Activated CD8-positive, alpha-beta memory T cell treated with anti-CD3 and anti-CD28 coated beads, Interleukin-2, amount 50 U/mL, for 24 hours (primary cell): ENCODE results near the gene RFX8.
A peak's percentile ranks its signal among the peaks of the same experiment; 100 is the strongest.
"Not testable (repeated sequence)": the region's sequence is repeated elsewhere in the genome, so short reads cannot be mapped to it uniquely, and the experiment has no call there.

ENCODE experiments used
- DNase-seq: peaks from one replicate; pipeline ENCODE4 v3.0.0-alpha.2; 2020; ENCODE audit errors: extremely low read depth

The RFX8 gene

DNA sequence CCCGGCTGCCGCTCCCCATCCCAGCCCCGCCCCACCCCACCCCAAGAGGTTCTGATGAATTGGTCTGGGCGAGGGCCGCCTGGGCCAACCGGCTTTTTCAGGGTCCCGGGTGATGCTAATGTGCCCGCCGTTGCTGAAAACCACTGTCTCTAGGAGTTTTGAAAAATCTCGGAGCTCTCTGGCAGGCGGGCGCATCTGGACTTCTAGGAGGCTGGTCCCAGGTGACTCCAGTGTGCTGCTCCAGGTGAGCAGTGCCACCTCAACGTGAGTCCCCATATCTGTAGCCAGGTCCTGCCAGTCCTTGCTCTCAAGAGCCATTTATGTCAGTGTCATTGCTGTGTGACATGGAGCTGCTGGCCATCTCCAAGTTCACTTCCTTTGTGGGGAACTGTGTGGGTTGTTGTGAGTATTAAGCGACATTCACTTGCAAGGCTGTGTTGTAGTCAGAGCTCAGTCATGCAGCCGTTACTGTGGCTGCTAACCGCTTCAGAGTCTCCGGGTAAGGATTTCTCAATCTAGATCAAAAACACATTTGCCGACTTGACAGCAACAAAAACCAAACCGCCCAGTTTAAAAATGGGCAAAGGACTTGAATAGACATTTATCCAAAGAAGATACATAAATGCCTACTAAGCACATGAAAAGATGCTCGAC, at the start of gene RFX8:
Gene RFX8, minus strand, starts transcription at position 382 of the 654 bp plus-strand sequence. CDS start 8,264 bp downstream, outside the sequence.
- peak; percentile 27 for DNase-seq

DNA sequence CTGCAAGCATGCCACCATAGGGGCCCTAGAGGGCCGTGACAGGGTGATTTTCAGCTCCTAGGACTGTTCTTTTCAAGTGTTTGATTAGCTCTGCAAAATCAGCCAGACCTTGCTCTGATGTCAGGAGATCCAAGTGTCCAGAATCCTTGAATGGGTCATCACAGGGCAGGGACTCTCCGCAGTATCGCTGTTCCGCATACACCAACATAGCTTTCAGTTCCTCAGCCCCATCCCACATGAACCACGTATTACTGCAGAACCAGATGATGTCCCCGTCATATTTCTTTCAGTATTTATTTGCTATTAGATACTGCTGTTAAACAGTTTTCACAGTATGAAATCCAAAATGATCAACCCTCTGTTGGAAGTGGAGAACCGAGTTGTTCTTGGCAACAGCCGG, 46.6 kb upstream of the RFX8 start:
- DNase-seq, result no peak

GRCh38 chr2:101520246-101520645, 45.3 kb upstream of the RFX8 start:
- DNase-seq, result no peak

DNA sequence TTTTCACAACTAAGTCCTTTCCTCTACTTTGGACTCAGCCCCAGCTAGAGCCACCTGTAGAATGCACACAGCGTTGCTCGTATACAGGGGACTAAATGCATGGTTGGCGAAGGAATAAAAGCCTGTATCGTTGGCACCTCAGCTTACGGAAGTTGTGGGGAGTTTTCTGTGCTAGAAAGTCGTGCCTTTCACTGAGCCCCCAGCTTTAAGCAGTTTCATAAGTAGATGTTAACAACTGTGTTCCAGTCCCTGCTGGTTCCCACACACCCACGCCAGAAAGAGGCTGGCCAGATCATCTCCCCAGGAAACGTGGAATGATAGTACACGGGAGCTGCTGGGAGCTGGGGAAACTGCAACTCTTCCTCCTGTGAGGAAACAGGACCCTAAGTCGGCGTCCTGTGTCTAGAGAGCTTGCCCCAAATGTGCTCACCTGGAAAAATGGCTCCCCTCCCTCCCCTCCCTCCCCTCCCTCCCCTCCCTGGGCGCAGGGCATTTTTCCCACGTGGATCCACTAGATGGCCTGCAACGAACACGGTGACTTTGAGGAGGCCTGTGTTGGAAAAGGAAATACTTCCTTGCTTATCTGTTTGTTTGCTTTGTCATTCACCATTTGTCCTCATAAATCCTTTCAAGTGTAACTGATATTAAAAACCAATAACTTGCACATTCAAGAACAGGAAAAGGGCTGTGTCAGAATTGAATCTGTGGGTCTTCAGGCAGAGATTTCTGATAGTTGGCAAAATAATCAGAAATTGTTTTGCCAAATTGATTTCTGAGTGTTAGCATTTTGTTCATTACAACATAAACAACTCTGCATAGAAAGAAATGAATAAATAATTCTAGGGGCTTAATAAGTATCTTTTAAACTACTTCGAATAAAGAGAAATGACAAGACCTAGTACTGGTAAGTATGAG, 43.9 kb upstream of the RFX8 start:
- DNase-seq, result no peak

- no peak for DNase-seq
These were observed 42.9 kb upstream of the RFX8 start for GRCh38 chr2:101517758-101518271.

DNA sequence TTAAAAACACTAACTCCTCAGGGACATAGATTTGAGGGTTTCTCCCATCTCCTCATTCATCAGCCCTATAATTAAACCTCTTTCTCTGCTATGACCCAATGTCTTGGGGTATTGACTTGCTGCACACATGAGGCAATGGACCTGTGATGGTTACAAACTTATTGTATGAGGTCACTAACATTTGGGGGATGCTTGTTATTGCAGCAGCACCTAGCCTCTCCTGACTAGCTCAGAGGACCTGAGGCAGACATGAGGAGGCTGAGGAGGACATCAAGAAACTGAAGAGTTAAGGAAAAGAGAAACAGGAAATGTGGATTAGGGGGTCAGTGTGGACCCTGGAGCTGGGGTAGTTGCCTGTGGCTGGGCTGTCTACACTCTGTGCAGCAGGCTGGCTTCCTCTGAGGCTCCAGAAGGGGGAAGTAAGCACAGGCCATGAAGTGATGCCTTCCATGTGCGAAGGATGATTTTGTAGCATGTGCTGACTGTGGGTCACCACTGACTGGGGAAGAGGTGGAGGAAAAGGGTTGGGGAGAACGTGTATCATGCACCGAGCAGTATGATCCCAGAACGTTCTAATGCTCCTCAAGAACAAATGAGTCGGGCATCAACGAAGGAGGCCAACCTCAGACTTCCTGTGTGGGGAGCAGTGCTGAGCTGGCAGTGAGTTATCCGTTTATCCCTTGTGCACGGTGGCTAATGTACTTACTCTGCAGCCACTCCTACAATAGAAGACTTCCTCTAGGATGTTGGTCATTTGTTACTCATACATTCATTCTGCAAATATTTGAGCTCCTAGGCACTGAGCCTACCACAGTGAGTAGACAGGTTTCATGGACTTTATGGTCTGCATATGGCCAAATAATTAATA, 42.1 kb upstream of the RFX8 start:
- no peak for DNase-seq

DNA sequence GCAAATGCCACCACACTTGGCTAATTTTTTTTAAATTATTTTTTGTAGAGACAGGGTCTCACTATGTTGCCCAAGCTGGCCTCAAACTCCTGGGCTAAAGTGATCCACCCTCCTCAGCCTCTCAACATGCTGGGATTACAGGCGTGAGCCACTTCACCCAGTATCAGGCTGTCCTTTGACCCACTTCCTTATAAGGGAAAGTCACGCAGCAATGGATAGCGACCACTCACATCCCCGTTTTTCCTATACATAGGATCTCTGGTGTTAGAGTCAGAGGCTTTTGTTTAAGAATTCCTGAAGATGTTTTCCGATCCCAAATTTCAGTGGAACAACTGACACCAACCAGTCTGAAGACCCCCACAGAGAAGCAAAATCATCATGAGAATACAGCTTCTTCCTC, 41.4 kb upstream of the RFX8 start:
- no peak for DNase-seq

- no peak for DNase-seq
These were observed 40.6 kb upstream of the RFX8 start for GRCh38 chr2:101515477-101515876.

DNA sequence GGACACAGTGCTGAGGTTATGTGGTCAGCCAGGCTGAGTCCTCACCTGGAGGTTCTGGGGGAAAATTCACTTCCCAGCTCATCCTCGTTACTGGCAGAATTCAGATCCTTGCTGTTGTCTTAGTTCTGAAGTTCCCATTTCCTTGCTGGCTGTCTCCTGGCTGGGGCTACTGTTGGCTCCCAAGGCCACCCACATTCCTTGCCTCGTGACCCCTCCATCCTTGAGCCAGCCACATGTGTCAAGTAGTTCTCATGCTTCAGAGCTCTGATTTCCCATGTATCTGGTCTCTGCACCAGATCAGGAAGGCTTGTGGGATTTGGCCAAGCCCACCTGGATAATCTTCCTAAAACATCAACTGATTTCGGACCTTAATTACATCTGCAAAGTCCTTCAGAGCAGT, 38.1 kb upstream of the RFX8 start:
- DNase-seq, result no peak

- DNase-seq, result no peak
These were observed 36.5 kb upstream of the RFX8 start for GRCh38 chr2:101511381-101511780.

GRCh38 chr2:101509499-101510284, 34.8 kb upstream of the RFX8 start:
- DNase-seq, result no peak

- DNase-seq, result no peak
These were observed 33.7 kb upstream of the RFX8 start for GRCh38 chr2:101508636-101509035.

DNA sequence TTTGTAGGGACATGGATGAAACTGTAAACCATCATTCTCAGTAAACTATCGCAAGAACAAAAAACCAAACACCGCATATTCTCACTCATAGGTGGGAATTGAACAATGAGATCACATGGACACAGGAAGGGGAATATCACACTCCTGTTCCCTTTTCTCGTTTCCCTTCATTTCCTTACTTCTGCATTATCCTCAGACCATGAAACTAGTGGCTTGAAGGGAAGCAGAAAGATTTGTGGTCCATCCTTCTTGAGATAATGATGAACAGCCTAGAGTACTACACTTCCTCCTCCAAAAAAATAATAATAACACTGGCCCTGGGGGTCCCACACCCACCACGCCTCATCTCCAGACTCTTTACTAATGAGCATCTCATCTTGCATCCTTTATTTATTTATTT, 30.4 kb upstream of the RFX8 start:
- not testable (repeated sequence) for DNase-seq

DNA sequence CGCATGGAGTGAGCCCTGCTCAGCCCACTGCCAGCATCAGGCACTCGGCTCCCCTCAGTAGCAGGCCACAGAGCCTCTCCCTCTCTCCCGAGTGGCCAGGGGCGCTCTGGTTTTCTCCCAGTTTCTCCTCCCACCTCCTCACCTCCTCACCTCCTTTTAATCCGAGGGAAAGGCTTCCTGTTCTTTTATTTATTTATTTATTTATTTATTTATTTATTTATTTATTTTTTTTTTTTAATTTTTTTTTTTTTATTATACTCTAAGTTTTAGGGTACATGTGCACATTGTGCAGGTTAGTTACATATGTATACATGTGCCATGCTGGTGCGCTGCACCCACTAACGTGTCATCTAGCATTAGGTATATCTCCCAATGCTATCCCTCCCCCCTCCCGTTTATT, 29.8 kb upstream of the RFX8 start:
- DNase-seq, result not testable (repeated sequence)

GRCh38 chr2:101502095-101502494, 27.2 kb upstream of the RFX8 start:
- no peak for DNase-seq

GRCh38 chr2:101501443-101501842, 26.5 kb upstream of the RFX8 start:
- DNase-seq, result no peak

DNA sequence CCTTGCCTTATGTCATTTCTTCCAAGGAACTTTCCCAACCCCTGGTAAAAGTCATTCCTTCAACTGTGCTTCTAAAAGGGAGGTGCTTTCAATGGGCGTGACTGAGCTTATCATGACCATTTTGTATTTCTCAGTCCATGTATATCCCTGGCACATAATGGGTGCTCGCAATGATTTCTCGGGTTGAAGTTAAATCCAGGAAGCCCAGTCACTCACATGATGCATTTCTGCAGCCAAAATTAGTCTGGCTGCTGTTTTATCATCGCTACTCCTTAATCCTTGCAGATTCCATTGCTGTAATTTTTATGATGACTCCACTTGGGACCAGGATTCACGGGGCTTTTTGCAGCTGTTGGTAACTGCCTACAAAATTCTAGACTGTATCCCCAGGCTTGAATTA, 25.9 kb upstream of the RFX8 start:
- DNase-seq, result no peak

- DNase-seq, result no peak
These were observed 25.3 kb upstream of the RFX8 start for GRCh38 chr2:101500180-101500579.

- DNase-seq, result no peak
These were observed 21.4 kb upstream of the RFX8 start for GRCh38 chr2:101496279-101496678.

- DNase-seq, result no peak
These were observed 18.1 kb upstream of the RFX8 start for GRCh38 chr2:101492936-101493473.

GRCh38 chr2:101486994-101487393, 12.1 kb upstream of the RFX8 start:
- no peak for DNase-seq
